Measurements from ENCODE around the gene ARL15.
"Not testable (repeated sequence)": the region's sequence is repeated elsewhere in the genome, so short reads cannot be mapped to it uniquely, and the experiment has no call there.

ARL15 gene

GRCh38 chr5:54093861-54094260, 216.5 kb downstream of the ARL15 start:
- DNase-seq (ENCODE audit: low read depth in 2 of 2): no peak

GRCh38 chr5:54093081-54093492, 217.3 kb downstream of the ARL15 start:
- DNase-seq (ENCODE audit: low read depth in 2 of 2): no peak

GRCh38 chr5:54091307-54092130, 218.9 kb downstream of the ARL15 start:
- DNase-seq (ENCODE audit: low read depth in 2 of 2): no peak

- DNase-seq (ENCODE audit: low read depth in 2 of 2): no peak
These were observed 219.8 kb downstream of the ARL15 start for GRCh38 chr5:54090495-54091120.

- no peak for DNase-seq (ENCODE audit: low read depth in 2 of 2)
These were observed 222.3 kb downstream of the ARL15 start for GRCh38 chr5:54088081-54088480.

GRCh38 chr5:54087436-54087835, 222.9 kb downstream of the ARL15 start:
- DNase-seq (ENCODE audit: low read depth in 2 of 2): no peak

DNA sequence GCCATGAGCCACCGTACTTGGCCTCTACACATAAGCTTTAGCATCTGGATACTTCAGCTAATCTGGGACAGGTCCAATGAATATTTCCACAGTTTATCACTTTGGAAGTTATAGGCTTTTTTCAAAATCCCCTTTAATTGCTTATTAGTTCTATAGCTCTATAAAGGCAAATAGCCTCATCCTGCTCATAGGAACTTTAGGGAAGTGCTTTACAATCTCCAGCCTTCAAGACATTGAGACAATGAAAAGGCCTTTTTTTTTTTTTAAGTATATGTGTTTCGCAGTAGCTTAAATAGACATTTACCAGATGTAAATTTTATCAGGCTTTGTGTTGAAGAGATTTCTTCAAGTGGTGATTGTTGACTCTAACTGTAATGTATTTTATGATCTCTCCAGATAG, 224.2 kb downstream of the ARL15 start:
- DNase-seq (ENCODE audit: low read depth in 2 of 2): no peak

GRCh38 chr5:54084696-54085095, 225.7 kb downstream of the ARL15 start:
- no peak for DNase-seq (ENCODE audit: low read depth in 2 of 2)

DNA sequence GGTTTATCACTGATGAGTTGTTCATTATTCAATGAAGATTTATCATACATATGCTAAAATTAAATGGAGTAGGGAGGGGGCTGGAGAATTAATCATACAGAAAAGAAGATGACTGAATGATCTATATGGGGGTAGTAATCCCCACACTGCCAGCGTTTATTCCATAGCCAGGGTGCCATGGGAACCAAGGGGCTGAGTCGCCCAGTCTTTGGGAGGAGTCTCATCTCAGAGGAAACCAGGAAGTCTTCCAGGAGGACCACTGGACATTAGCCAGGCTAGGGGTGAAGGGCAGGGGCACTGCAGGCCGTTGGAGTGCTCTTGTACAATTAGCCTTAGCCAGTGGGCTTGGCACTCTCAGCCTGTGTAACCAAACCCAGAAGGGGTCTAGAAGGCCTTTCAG, 226.5 kb downstream of the ARL15 start:
- DNase-seq (ENCODE audit: low read depth in 2 of 2): no peak

DNA sequence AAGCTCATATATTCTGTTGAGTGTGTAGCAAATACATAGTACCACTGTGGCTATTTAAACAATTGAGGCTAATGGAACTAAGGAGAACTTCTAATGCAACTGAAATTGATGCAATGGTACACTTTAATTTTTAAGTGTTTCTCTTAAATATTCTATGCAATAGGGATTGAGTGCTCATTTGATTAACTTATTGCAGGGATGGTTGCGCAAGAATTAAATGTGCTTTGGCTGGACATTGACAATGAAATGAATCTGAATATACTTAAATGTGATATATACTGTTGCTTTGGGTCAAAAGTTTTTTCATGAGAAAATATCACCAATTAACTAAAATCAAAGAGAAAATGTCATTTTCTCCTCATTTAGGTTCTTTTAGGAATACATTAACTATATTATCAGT, 227.1 kb downstream of the ARL15 start:
- DNase-seq (ENCODE audit: low read depth in 2 of 2): no peak

DNA sequence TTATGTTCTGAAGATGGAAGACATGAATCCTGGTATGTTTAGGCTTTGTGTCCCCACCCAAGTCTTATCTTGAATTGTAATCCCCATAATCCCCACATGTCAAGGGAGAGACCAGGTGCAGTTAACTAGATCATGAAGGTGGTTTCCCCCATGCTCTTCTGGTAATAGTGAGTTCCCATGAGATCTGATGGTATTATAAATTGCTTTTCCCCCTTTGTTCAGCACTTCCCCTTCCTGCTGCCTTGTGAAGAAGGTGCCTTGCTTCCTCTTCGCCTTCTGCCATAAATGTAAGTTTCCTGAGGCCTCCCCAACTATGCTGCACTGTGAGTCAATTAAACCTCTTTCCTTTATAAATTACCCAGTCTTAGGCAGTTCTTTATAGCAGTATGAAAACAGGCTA, 229.0 kb downstream of the ARL15 start:
- no peak for DNase-seq (ENCODE audit: low read depth in 2 of 2)

DNA sequence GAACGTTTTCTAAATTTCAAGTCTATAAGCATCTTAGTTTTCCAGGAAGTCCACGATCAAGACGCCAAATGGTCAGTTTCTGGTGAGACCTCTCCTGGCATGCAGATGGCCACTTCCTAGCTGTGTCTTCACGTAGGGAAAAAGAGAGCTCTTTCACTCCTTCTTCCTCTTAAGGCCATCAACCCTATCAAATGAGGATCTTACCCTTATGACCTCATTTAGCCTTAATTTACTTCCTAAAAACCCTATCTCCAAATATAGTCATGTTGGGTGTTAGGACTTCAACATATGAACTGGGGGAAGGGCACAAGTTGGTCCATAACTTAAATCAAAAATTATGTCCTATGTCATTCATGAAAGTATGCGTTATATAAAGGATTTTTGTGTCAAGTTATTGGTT, 229.5 kb downstream of the ARL15 start:
- DNase-seq (ENCODE audit: low read depth in 2 of 2): no peak

GRCh38 chr5:54073735-54074134, 236.6 kb downstream of the ARL15 start:
- no peak for DNase-seq (ENCODE audit: low read depth in 2 of 2)

DNA sequence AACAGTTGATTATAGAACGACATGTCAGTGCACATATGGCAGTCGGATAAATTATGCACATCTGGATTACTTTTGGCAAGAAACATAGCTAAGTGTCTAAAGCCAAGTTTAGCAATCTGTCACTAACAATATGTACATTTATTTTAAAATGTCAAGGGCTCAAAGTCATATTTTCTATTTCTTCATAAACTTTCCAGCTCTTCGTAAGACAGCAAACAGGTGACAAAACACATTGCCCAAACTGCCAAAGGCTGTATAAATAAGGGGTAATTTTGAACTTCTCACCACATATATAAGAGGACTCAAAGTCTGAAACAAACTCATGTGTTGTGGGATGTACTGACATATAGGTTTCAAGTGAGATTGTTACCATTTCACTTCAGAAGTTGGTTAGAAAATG, 237.2 kb downstream of the ARL15 start:
- DNase-seq (ENCODE audit: low read depth in 2 of 2): no peak

- DNase-seq (ENCODE audit: low read depth in 2 of 2): no peak
These were observed 243.9 kb downstream of the ARL15 start for GRCh38 chr5:54066433-54066832.

DNA sequence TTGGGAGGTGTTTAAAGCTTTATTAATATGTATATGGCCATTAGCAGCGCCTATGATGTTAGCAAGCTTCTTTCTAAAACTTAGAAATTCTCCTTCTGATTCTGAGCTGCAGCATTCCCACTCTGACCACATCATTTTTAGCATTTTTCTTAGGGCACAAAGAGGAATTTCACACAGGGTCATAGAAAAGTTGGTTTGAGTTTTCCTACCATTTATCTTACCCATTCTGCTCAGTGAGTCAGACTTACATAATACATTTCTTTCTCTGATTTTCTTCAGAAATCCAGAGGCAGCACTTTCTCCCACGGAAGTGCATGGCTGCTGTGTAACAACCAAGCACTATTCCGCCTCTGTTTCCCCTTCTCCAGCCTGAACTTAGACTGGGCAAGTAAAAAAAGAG, 246.6 kb downstream of the ARL15 start:
- DNase-seq (ENCODE audit: low read depth in 2 of 2): no peak

GRCh38 chr5:54062958-54063357, 247.4 kb downstream of the ARL15 start:
- DNase-seq (ENCODE audit: low read depth in 2 of 2): no peak

DNA sequence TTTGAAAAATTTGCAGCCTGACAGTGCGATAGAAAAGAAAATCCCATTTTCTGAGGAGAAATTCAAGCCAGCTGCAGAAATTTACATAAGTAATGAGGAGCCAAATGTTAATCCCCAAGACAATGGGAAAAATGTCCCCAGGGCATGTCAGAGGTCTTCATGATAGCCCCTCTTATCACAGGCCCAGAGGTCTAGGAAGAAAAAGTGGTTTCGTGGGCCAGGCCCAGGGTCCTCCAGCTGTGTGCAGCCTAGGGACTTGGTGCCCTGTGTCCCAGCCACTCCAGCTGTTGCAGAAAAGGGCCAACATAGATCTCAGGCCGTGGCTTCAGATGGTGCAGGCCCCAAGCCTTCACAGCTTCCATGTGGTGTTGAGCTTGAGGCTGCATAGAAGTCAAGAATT, 249.5 kb downstream of the ARL15 start:
- DNase-seq (ENCODE audit: low read depth in 2 of 2): not testable (repeated sequence)

DNA sequence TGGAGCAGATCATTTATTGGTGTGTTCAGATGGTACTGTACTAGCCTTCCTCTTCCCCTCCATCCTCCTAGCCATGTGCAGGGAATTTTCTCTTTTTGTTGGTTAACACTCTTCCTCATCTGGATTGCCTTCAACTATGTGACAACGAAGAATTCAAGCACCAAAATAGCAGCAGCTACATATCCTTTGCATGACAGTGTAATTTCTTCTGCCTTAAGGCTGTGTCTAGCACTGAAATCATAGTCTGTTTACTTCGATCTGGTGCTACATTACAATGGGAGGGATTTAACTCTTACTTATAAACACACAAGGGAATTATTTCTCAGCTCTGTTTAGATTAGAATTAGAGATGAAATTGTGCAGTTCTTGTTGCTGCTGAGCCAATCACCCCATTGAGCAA, 260.4 kb downstream of the ARL15 start:
- no peak for DNase-seq (ENCODE audit: low read depth in 2 of 2)

DNA sequence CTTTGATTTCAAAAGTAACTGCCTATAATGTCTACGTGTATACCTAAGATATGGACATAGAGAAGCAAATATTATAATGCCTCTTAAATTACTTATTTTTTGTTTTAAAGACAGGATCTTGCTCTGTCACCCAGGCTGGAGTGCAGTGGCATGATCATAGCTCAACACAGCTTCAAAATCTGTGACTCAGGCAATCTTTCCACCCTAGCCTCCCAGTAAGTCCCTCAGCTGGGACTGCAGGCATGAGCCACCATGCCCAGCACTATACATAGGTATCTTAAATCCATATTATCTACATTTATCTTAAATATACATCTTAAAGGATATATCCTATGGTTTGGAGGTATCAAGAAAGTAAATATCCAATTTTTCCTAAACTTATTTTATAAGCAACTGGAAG, 261.2 kb downstream of the ARL15 start:
- no peak for DNase-seq (ENCODE audit: low read depth in 2 of 2)

- no peak for DNase-seq (ENCODE audit: low read depth in 2 of 2)
These were observed 265.1 kb downstream of the ARL15 start for GRCh38 chr5:54045077-54045792.

GRCh38 chr5:54044276-54044675, 266.1 kb downstream of the ARL15 start:
- not testable (repeated sequence) for DNase-seq (ENCODE audit: low read depth in 2 of 2)

DNA sequence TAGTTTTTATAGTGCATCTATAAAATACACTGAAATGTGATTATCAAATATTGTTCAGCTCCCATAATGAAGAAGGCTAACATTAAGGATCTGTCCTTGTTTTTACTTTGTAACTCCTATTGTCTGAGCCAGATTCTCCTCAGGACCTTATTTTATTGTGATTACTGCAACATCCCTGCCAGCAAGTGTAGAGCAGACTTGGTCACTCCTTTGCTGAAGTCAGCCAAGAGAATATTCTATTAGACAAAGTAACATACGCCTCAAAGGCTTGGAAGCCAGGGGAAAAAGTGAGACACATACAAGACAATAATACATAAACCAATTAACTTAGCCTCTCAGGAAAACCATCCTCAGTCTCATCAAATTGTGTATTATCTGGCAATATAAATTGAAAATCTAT, 269.6 kb downstream of the ARL15 start:
- no peak for DNase-seq (ENCODE audit: low read depth in 2 of 2)

Measured in activated CD8-positive, alpha-beta memory T cell treated with anti-CD3 and anti-CD28 coated beads for 4 hours (primary cell).